Posterior vena cava (tissue), 2 donors: ENCODE data around the gene CMTM1. TPM values are rescaled to one million over a fixed set of nuclear protein-coding genes. Genes with fewer than 3 reads are reported as not detected.
A peak's percentile ranks its signal among the peaks of the same experiment; 100 is the strongest.
"Not testable (repeated sequence)": the region's sequence is repeated elsewhere in the genome, so short reads cannot be mapped to it uniquely, and the experiment has no call there.

Experiments used
- DNase-seq: peaks from one replicate; pipeline ENCODE4 v3.0.0-alpha.2; 2020; ENCODE audit warnings: low spot score
- intact Hi-C, 2 donors: fragments of 100-400 bp; cut with DNase I; formaldehyde crosslinking; loops; one replicate each; pipeline versions ENCODE4 v1.14.1 to v1.14.2; 2022 to 2023
- total RNA-seq, 2 donors: library from RNA; stranded (reverse); fragmentation: NEBNext Ultra II Directional; extraction: Animal tissue kit (Norgen Biotek cat#: 25700); gene quantifications; one replicate each; pipeline ENCODE4 v1.2.1, GENCODE V29; 2021
- donor health status: DM: yes; HTN: yes; CAD: no.
- donor health status: DM: yes; HTN: yes; CAD: no.

The CMTM1 gene
- total RNA-seq, 2 donors from 2014 or later = 2.1 to 3.1 TPM

DNA sequence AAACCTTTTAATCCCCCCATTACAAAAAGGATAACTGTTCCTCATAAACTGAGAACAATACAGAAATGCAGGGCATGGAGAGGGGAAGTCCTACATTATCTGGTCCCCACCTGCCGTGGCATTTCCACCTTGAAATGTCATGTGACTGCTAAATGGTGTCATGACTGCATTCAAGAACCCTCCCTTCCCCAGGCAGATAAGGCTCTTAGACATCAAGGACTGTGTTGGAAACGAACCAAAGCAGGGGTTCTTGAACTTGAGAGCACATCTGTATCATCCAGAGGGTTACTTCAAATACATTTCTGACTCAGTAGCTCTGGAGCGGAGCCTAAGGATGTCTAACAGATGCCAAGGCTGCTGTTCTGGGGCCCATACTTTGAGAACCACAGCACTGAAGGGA lies 56.6 kb downstream of the CMTM1 start:
- DNase-seq = no peak
- intact Hi-C loops = no loop called here

DNA sequence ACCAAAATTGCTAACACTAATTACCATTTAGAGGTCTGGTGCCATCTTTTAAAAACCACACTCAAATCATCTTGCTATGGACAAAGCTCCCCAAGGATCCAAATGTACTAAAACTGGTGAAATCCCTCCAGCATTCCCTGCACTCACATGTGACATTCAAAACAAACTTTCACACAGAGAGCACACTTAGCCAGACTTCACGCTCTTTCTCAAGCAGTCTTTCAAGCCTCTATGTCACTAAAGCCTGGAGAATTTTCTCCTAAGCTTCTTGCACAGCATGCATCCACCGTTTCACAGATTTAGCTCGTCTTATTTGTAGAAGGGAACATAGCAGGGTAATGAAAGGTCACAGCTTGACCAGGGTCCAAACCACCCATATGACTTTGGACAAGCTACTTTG lies 57.5 kb downstream of the CMTM1 start:
- no peak for DNase-seq

DNA sequence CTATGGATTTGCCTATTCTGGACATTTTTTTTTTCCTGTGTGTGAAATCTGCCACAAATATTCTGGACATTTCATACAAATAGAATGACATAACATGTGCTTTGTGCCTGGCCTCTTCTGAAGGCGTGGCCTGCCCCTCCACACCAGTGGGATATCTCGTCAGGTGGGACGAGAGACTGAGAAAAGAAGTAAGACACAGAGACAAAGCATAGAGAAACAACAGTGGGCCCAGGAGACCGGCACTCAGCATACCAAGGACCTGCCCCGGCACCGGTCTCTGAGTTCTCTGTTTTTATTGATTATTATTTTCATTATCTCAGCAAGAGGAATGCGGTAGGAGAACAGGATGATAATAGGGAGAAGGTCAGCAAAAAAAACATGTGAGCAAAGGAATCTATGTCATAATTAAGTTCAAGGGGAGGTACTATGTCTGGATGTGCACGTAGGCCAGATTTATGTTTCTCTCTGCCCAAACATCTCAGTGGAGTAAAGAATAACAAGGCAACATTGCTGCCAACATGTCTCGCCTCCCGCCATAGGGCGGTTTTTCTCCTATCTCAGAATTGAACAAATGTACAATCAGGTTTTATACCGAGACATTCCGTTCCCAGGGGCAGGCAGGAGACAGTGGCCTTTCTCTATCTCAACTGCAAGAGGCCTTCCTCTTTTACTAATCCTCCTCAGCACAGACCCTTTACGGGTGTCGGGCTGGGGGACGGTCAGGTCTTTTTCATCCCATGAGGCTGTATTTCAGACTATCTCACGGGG lies 61.6 kb downstream of the CMTM1 start:
- intact Hi-C loops = not testable (repeated sequence)
- peak; percentile 35 for DNase-seq

More for the DNA sequence above, 57.5 kb downstream of the CMTM1 start:
- intact Hi-C loops = no loop called here

Other genes with a start within 250 kb of the CMTM1 start
- 10 to 100 TPM; 43.1 to 50.2 TPM for gene CDH5, start 199.7 kb upstream of the CMTM1 start, total RNA-seq
- gene BEAN1, start 139.1 kb upstream of the CMTM1 start, total RNA-seq = under 1 TPM; 0.42 to 0.48 TPM
- 10 to 100 TPM; 23.6 to 37.2 TPM for gene TK2, start 16.3 kb upstream of the CMTM1 start, total RNA-seq
- gene CKLF, start 13.9 kb upstream of the CMTM1 start, total RNA-seq = 10 to 100 TPM; 22.0 to 25.4 TPM
- gene CMTM2, start 13.0 kb downstream of the CMTM1 start, total RNA-seq = under 1 TPM in 1 of 2 donors, not detected in 1; 0.38 TPM
- 10 to 100 TPM; 25.8 to 29.7 TPM for gene CMTM3, start 38.3 kb downstream of the CMTM1 start, total RNA-seq
- gene CMTM4, start 130.3 kb downstream of the CMTM1 start, total RNA-seq = 10 to 100 TPM; 14.8 to 15.0 TPM
- 100 to 1,000 TPM; 159 to 192 TPM for gene DYNC1LI2, start 185.2 kb downstream of the CMTM1 start, total RNA-seq
- under 1 TPM in 1 of 2 donors, not detected in 1; 0.28 TPM for gene TERB1, start 235.1 kb downstream of the CMTM1 start, total RNA-seq